Astrocyte (in vitro differentiated cells and primary cell): Measurements from ENCODE around the gene BANP.

Source experiments
- CTCF ChIP-seq: IDR thresholded peaks from 2 replicates; pipeline ENCODE4 v1.5.1; 2011; ENCODE audit warnings: low read depth, mild to moderate bottlenecking, inconsistent platforms, low read length, moderate library complexity; ENCODE audit not compliant: insufficient read depth
- EZH2 ChIP-seq: IDR thresholded peaks from 2 replicates; pipeline ENCODE4 v1.6.1; 2012; ENCODE audit warnings: mild to moderate bottlenecking, low read length, inconsistent platforms; ENCODE audit not compliant: insufficient read depth

GRCh38 chr16:87952751-87953150 is 1.5 kb downstream of the BANP start:
- TF ChIP-seq CTCF (no peak), EZH2 (no peak)
